GM18858 (cell line): Measurements from ENCODE around the gene MBD6.
"Not testable (repeated sequence)": the region's sequence is repeated elsewhere in the genome, so short reads cannot be mapped to it uniquely, and the experiment has no call there.

Source experiments
- ATAC-seq: cut with Tn5 transposase; IDR thresholded peaks from one replicate; pipeline ENCODE4 v1.9.1; 2021; ENCODE audit not compliant: unreplicated experiment

Gene MBD6

DNA sequence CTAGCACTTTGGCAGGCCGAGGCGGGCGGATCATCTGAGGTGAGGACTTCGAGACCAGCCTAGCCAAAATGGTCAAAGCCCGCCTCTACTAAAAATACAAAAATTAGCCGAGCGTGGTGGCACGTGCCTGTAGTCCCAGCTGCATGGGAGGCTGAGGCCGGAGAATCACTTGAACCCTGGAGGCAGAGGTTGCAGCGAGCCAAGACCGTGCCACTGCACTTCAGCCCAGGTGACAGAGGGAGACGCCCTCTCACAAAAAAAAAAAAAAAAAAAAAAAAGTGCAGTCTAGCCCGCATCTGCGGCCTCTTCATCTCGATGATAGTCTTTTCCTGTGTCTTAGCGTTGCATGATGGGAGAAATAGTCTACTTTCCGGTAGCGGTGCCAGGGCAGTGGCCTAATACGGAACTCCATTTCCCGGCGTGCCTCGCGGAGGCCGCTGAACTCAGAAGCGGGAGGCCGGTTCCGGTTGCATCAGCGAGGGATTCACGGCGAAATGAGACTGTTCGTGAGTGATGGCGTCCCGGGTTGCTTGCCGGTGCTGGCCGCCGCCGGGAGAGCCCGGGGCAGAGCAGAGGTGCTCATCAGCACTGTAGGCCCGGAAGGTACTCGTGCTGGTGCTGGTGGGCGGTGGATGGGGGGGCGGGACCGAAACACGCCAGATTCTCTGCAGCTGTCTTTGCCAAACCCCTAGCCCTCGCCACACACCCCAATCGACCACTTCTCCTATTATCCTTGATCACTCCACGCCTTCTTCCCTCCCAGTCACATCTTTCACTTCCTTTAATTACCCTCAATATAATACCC, 34.8 kb upstream of the MBD6 start, which contains the start of gene MARS1:
Gene MARS1, plus strand, starts transcription at position 472 of the 805 bp plus-strand sequence. Its CDS starts 23 bp downstream, at position 495.
- ATAC-seq, result peak; percentile 98

GRCh38 chr12:57488402-57489156, 34.0 kb upstream of the MBD6 start:
- no peak for ATAC-seq

GRCh38 chr12:57489157-57489641, 33.4 kb upstream of the MBD6 start:
- no peak for ATAC-seq

GRCh38 chr12:57490126-57490525, 32.5 kb upstream of the MBD6 start:
- ATAC-seq, result no peak

DNA sequence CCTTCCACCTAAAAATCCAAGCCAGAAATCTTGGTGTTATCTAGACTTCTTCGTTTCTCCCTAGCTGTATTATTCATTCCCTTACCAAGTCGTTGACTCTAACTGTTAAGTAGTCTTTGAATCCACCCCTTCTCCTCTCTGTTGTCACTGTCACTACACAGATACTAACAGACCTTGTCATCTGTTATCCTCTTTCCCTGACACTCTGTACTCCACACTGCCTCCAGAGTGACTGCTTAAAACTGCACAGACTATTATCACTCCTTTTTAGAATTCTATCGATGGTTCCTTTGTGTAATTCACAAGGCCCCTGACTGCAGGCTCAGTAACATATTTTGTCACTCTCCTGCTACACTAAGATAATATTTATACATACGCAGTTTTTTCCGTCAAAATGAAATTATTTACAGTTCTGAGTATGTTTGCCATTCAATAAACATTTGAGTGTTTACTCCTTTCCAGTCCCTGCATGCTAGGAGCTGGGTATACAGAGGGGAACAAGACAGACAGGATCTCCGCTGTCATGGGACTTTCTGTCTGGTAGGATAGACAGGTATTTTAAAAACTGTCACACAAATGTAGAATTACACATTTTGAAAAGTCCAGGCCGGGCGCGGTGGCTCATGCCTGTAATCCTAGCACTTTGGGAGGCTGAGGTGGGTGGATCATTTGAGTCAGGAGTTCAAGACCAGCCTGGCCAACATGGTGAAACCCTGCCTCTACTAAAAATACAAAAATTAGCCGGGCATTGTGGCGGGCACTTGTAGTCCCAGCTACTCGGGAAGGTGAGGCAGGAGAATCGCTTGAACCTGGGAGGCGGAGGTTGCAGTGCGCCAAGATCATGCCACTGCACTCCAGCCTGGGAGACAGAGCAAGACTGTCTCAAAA, 31.0 kb upstream of the MBD6 start:
- ATAC-seq, result no peak

GRCh38 chr12:57495051-57495701, 27.4 kb upstream of the MBD6 start:
- not testable (repeated sequence) for ATAC-seq

- no peak for ATAC-seq
Observed at GRCh38 chr12:57496822-57497221, 25.8 kb upstream of the MBD6 start.

DNA sequence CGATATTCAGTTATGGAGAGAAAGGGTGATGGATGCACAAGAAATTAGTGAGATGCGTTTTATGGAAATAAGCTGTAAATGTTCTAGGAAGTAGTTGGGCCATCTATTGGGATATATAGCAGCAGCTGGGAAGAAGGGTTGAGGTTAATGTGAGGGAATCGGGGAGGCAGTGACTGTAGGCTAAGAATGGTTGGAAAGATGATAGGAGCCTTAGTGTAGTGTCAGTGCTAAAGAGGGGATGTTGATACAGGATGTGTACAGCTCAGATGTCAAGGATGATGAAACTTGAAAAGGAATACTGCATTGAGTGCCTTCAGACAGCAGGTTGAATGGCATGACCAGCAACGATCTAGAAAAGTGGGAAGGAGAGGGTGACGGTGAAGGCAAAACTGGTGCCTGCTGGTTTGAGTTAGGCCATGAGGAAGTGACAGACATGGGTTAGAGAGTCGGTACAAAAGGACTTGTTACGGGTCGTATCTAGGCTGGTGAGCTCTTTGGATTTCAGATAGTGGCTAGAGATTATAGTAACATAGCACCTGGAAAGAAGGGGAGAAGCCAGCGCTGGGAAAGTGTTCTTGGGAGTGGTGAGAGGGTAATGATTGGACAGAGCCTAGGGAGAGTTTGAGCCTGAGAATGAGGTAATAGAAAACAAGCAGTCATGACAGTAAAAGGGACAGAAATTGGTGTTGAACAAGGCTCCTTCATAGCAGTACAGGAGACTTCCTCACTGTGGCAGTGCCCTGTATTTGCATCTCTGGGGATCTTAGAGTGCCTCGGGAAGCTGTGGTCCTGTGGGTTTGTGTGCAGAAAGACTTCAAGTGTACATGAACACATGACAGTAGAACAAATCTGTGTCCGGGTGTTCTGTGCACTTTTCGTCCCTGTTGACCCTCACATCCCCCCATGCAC, 25.1 kb upstream of the MBD6 start:
- ATAC-seq, result no peak

DNA sequence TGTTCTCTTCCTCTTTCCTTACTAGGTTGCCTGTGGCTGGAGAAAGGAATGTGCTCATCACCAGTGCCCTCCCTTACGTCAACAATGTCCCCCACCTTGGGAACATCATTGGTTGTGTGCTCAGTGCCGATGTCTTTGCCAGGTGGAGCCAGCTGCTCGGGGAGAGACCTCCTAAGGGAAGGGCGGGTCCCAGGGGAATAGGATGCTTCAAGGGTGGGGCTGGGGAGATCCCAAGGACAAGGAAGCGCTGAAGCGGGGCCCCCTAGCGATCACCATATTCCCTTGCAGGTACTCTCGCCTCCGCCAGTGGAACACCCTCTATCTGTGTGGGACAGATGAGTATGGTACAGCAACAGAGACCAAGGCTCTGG, 24.5 kb upstream of the MBD6 start:
- no peak for ATAC-seq

DNA sequence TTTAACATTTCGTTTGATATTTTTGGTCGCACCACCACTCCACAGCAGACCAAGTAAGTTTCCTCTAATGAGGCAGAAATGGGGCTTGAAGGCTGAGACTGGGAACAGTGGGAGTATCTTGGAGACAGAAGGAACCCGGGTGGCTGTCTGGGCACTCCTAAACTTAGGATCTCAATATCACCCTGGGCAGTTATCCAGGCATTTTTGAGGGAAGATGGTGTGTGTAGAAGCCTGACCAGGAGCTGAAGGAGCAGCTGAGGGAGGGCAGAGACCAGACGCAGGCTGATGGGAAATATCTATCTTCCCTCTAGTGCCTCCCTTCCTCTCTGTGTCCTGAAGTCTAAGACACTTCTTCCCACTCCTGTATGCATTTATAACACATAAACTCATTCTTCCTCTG, 24.1 kb upstream of the MBD6 start:
- no peak for ATAC-seq

GRCh38 chr12:57500213-57500612, 22.4 kb upstream of the MBD6 start:
- ATAC-seq, result no peak

- not testable (repeated sequence) for ATAC-seq
Observed at GRCh38 chr12:57502311-57502969, 20.2 kb upstream of the MBD6 start.

DNA sequence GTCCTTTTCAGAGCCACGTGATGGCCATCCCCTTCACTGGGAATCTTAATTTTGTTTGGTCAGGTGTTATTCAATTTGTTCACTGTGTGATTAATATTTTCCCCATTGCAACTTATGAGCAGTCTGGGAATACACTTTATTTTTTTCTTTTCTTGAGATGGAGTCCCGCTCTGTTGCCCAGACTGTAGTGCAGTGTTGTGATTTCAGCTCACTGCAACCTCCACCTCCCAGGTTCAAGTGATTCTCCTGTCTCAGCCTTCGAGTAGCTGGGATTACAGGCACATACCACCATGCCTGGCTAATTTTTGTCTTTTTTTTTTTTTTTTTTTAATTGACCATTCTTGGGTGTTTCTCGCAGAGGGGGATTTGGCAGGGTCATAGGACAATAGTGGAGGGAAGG, 16.1 kb upstream of the MBD6 start:
- ATAC-seq, result not testable (repeated sequence)

GRCh38 chr12:57507796-57508195, 14.8 kb upstream of the MBD6 start:
- ATAC-seq, result not testable (repeated sequence)

DNA sequence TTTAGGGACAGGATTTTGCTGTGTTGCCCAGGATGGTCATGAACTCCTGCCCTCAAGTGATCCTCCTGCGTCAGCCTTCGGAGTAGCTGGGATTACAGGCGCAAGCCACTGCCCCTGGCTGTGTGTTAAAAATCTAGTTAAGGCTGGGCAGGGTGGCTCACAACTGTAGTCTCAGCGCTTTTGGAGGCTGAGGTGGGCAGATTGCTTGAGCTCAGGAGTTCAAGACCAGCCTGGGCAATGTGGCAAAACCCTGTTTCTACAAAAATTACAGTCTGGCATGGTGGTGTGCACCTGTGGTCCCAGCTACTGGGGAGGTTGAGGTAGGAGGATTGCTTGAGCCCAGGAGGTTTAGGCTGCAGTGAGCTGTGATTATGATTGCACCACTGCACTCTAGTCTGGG, 11.5 kb upstream of the MBD6 start:
- ATAC-seq, result no peak

- no peak for ATAC-seq
Observed at GRCh38 chr12:57511588-57512325, 10.9 kb upstream of the MBD6 start.

DNA sequence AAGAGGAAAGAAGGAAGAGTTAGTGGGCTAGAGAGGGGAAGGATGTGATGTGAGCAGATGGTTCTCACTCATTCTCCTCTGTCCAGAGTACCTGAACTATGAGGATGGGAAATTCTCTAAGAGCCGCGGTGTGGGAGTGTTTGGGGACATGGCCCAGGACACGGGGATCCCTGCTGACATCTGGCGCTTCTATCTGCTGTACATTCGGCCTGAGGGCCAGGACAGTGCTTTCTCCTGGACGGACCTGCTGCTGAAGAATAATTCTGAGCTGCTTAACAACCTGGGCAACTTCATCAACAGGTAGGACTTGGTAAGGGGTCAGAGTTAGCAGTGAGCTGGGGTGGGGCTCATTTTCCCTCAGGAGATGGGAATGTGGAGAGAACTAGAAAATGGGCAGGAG, 10.0 kb upstream of the MBD6 start:
- no peak for ATAC-seq

DNA sequence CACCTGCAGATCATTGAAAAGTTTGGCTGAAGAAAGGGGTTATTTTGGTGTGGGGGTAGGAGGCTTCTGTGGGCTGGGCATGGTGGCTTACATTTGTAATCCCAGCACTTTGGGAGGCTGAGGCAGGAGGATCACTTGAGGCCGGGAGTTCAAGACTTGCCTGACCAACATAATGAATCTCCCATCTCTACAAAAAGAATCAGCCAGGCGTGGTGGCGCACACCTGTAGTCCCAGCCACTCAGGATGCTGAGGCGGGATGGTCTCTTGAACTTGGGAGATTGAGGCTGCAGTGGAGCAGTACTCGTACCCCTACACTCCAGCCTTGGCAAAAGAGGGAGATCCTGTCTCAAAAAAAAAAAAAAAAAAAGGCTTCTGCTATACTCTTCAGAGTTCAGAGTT, 9.4 kb upstream of the MBD6 start:
- ATAC-seq, result no peak
